Ovary (tissue), 3 donors: ENCODE results near the gene OTOS.

ENCODE experiments used
- CTCF ChIP-seq, 3 donors: fragments of 450-650 bp in 2 of 3; fragments of 200-600 bp in 1 of 3; IDR thresholded peaks; one replicate each; pipeline versions ENCODE4 v1.5.1 to v1.8.0; 2016 to 2022; ENCODE audit warnings: antibody characterized with exemption in 3 of 3, mild to moderate bottlenecking in 1 of 3
- EP300 ChIP-seq: sonication (generic); formaldehyde crosslinking; IDR thresholded peaks from one replicate; pipeline ENCODE4 v1.6.1; 2017; ENCODE audit warnings: antibody characterized with exemption
- donor health status: DM: no; HTN: no; CAD: no.

- TF ChIP-seq EP300 (no peak), CTCF (IDR thresholded peaks at IDR 0.05) (no peak)
These were observed 14.7 kb upstream of the OTOS start for GRCh38 chr2:240155048-240155744.
